K562 (cell line): ENCODE data around the gene OBSCN. TPM values are rescaled to one million over a fixed set of nuclear protein-coding genes. Genes with fewer than 3 reads are reported as not detected.

Experiments
- CHD7 ChIP-seq: fragments of 200-600 bp; sonication (generic); IDR thresholded peaks from one replicate; pipeline ENCODE4 v1.6.1; 2012; ENCODE audit warnings: mild to moderate bottlenecking, low read depth, low read length, inconsistent platforms
- HIVEP1 ChIP-seq: fragments of 250-450 bp; sonication (Bioruptor Pico); IDR thresholded peaks from 2 replicates; pipeline ENCODE4 v1.4.0; 2020; ENCODE audit warnings: mild to moderate bottlenecking
- MAFK ChIP-seq: IDR thresholded peaks from 2 replicates; pipeline ENCODE4 v1.6.1; 2011; ENCODE audit warnings: low read length, improper control_type of control experiment
- U2AF1 ChIP-seq: fragments of 200-400 bp; formaldehyde crosslinking; optimal IDR thresholded peaks from 2 replicates; pipeline ENCODE3; 2017; ENCODE audit warnings: mild to moderate bottlenecking, low read depth, low read length, moderate library complexity
- ZFP36 ChIP-seq: fragments of 150-350 bp; IDR thresholded peaks from 2 replicates; pipeline ENCODE4 v1.6.1; 2018; ENCODE audit warnings: low read length, low read depth; ENCODE audit not compliant: partially characterized antibody
- ZFX ChIP-seq: sonication (generic); formaldehyde crosslinking; IDR thresholded peaks from 2 replicates; pipeline ENCODE4 v1.8.0; 2022; ENCODE audit warnings: mild to moderate bottlenecking, missing genetic modification reagents, moderate library complexity
- polyA plus RNA-seq, 8 experiments: library from polyadenylated mRNA; depleted of rRNA in 4 of 8; stranded (reverse) in 5 of 8; unstranded in 3 of 8; fragments of >200 nt; fragmentation: Nextera tagmentation in 2 of 8; fragmentation: Illumina TruSeq in 1 of 8; extraction: Ambion mirVana in 2 of 8; extraction: Trizol in 1 of 8; gene quantifications; 2 replicates each; pipeline versions ENCODE4 v1.2.1 to v1.2.3, GENCODE V29; 2011 to 2014; ENCODE audit warnings: inconsistent platforms in 1 of 8, missing spikeins in 1 of 8
- total RNA-seq, 7 experiments: library from RNA; depleted of rRNA in 6 of 7; stranded (reverse); fragments of >200 nt in 6 of 7; fragmentation: Illumina TruSeq in 2 of 7; extraction: Trizol in 2 of 7; gene quantifications; 2 replicates each; pipeline versions ENCODE4 v1.2.1 to v1.2.3, GENCODE V29; 2011 to 2021; ENCODE audit warnings: low replicate concordance in 1 of 7
- TF ChIP-seq, protein P1 (sequence below): fragments of 200-400 bp; formaldehyde crosslinking; IDR thresholded peaks from 2 replicates; pipeline ENCODE4 v1.6.1; 2017; ENCODE audit warnings: mild to moderate bottlenecking, low read depth, low read length, moderate library complexity
- TF ChIP-seq, protein P2 (sequence below): fragments of 450-650 bp; IDR thresholded peaks from 2 replicates; pipeline ENCODE4 v1.6.1; 2018; ENCODE audit not compliant: partially characterized antibody

The OBSCN gene
- total and polyA plus RNA-seq, 9 of the 15 experiments (the other 6 are each of a cell fraction or from before 2014, with no cell fraction given) = 0.18 to 19.7 (median 3.6) TPM

GRCh38 chr1:228426518-228427175 is 218.8 kb downstream of the OBSCN start (continued):
- TF ChIP-seq CHD7 (no peak), U2AF1 (no peak), MAFK (no peak), ZFX (no peak), ZFP36 (no peak), HIVEP1 (CRISPR knock-in tag) (no peak)
- TF ChIP-seq, protein P1, sequence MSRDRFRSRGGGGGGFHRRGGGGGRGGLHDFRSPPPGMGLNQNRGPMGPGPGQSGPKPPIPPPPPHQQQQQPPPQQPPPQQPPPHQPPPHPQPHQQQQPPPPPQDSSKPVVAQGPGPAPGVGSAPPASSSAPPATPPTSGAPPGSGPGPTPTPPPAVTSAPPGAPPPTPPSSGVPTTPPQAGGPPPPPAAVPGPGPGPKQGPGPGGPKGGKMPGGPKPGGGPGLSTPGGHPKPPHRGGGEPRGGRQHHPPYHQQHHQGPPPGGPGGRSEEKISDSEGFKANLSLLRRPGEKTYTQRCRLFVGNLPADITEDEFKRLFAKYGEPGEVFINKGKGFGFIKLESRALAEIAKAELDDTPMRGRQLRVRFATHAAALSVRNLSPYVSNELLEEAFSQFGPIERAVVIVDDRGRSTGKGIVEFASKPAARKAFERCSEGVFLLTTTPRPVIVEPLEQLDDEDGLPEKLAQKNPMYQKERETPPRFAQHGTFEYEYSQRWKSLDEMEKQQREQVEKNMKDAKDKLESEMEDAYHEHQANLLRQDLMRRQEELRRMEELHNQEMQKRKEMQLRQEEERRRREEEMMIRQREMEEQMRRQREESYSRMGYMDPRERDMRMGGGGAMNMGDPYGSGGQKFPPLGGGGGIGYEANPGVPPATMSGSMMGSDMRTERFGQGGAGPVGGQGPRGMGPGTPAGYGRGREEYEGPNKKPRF = no peak
- TF ChIP-seq, protein P2, sequence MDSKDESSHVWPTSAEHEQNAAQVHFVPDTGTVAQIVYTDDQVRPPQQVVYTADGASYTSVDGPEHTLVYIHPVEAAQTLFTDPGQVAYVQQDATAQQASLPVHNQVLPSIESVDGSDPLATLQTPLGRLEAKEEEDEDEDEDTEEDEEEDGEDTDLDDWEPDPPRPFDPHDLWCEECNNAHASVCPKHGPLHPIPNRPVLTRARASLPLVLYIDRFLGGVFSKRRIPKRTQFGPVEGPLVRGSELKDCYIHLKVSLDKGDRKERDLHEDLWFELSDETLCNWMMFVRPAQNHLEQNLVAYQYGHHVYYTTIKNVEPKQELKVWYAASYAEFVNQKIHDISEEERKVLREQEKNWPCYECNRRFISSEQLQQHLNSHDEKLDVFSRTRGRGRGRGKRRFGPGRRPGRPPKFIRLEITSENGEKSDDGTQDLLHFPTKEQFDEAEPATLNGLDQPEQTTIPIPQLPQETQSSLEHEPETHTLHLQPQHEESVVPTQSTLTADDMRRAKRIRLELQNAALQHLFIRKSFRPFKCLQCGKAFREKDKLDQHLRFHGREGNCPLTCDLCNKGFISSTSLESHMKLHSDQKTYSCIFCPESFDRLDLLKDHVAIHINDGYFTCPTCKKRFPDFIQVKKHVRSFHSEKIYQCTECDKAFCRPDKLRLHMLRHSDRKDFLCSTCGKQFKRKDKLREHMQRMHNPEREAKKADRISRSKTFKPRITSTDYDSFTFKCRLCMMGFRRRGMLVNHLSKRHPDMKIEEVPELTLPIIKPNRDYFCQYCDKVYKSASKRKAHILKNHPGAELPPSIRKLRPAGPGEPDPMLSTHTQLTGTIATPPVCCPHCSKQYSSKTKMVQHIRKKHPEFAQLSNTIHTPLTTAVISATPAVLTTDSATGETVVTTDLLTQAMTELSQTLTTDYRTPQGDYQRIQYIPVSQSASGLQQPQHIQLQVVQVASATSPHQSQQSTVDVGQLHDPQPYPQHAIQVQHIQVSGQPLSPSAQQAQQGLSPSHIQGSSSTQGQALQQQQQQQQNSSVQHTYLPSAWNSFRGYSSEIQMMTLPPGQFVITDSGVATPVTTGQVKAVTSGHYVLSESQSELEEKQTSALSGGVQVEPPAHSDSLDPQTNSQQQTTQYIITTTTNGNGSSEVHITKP = peak; percentile 58
